ENCODE results near the gene ZBTB42. TPM values are rescaled to one million over a fixed set of nuclear protein-coding genes. Genes with fewer than 3 reads are reported as not detected.
"Not testable (repeated sequence)": the region's sequence is repeated elsewhere in the genome, so short reads cannot be mapped to it uniquely, and the experiment has no call there.

ZBTB42 gene
- total RNA-seq, 1 donor from 2014 or later = 7.0 TPM

DNA sequence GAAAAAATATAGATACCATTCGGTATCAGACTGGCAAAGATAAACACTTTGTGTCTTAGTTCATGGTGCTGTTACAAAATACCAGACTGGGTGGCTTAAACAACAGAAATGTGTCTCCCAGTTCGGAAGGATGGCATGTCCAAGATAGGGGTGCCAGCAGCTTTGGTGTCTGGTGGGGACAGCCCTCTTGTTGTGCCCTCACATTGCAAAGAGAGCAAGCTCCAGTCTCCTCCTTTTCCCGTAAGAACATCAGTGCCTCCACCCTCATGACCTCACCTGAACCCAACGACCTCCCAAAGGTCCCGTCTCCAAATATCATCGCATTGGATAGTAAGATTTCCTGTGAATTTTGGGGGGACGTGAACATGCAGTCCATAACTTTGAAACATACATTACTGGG lies 12.4 kb downstream of the ZBTB42 start:
- DNase-seq = no peak

DNA sequence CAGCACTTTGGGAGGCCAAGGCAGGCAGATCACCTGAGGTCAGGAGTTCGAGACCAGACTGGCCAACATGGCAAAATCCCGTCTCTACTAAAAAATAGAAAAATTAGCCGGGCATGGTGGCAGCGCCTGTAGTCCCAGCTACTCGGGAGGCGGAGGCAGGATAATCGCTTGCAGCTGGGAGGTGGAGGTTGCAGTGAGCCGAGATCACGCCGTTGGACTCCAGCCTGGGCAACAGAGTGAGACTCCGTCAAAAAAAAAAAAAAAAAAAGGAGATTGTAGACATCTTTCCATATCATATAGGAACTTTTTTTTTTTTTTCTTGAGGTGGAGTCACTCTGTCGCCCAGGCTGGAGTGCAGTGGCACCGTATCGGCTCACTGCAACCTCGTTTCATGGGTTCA lies 13.8 kb downstream of the ZBTB42 start:
- DNase-seq = not testable (repeated sequence)

DNA sequence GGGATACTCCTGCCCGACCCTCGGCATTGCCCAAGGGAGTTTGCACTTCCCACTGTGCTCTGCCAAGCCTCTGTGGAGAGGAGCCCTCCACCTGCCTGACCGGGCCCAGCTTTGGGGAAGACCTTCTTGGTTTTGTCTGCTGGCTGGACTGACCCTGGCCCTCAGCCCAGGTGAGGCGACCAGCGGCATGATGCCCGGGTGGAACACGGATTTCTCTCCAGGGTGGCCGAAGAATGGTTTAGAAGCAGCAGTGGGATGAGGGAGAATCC lies 15.6 kb downstream of the ZBTB42 start:
- no peak for DNase-seq

DNA sequence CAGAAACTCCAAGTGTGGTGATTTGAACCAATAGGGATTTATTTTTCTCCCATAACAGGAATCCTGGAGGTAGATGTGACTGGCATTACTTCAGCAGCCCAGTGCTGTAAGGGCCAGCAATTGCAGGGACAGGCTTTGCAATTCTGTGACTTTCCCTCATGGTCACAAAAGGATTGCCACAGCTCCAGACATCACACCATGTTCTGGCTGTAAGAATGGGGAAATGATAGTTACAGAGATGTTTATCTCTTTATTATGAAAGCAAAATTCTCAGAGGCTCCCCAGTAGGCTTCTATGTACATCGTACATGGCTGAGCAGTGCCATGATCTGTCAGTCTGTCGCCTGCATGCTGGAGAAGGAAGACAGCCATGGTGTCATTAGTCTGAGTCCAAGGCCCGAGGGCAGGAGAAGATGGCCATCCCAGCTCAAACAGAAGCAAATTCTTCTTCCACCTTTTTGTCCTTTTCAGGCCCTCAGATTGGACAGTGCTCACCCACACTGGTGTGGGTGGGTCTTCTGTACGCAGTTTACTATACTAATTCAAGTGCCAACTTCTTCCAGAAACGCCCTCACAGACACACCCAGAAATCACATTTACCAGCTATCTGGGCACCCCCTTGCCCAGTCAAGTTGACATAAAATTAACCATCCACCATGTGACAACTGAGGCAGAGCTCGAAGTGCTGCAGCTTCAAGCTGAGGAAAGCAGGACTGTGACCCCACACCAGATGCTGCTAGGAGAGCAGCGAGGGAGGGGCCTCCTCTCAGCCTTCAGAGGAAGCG lies 17.2 kb downstream of the ZBTB42 start:
- DNase-seq = no peak

DNA sequence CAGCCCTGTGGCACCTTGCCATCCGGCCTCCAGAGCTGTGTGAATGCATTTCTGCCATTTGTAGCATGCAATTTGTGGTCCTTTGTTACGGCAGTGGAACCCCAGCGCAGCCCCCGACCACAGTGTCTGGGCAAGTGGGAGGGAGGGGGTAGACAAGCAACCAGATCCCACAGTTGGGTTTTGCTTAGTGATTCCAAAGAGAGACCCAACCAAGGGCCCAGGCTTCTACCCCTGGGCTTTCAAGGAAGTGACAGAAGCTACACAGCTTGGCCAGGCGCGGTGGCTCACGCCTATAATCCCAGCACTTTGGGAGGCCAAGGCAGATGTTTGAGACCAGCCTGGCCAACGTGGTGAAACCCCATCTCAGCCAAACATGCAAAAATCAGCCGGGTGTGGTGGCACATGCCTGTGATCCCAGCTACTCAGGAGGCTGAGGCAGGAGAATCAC lies 17.8 kb downstream of the ZBTB42 start:
- no peak for DNase-seq

DNA sequence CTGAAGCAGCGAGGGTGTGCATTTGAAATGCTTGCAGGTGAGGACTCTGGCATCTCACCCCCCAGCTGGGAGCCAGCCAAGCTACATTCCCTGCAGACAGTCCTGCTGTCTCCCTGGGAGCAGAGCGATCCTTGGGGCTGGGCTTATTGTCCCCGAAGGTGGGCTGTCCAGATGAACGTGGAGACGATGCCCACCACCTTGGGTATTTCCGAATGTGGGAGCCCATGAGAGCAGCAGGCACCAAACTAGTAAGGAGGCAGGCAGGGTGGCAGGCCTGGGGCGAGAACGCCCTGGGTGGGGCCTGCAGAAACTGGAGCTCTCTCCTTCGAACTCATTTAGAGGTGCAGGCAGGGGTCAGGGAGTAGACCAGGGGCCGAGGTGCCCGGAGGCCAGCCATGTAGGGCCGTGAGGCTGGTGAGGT lies 18.5 kb downstream of the ZBTB42 start:
- no peak for DNase-seq

DNA sequence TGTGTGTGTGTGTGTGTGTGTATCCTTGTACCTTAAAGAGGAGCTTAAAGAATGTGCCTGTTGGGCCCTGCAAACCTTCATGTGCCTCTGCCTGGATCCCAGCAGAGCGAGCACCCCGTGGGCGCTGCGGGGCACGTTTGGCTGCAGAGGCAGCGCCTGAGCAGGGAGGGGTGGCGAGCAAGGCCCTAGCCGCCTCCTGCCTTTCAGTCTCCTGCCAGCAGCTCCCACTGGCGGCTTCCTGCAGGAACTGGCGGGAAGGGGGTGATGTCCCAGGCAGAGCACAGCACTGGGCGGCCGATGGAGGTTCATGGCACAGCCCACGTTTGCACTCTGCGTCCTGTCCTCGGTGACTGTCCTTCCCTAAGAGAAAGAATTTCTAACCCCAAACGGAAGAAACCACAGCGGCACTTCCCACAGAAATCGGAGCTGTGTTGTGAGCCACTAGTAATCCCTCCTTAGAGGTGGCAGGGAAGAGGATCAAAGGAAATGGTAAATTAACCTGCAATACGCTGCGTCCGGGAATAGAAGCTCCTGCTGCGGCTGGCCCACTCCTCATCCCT lies 19.8 kb downstream of the ZBTB42 start:
- DNase-seq = peak; percentile 79

DNA sequence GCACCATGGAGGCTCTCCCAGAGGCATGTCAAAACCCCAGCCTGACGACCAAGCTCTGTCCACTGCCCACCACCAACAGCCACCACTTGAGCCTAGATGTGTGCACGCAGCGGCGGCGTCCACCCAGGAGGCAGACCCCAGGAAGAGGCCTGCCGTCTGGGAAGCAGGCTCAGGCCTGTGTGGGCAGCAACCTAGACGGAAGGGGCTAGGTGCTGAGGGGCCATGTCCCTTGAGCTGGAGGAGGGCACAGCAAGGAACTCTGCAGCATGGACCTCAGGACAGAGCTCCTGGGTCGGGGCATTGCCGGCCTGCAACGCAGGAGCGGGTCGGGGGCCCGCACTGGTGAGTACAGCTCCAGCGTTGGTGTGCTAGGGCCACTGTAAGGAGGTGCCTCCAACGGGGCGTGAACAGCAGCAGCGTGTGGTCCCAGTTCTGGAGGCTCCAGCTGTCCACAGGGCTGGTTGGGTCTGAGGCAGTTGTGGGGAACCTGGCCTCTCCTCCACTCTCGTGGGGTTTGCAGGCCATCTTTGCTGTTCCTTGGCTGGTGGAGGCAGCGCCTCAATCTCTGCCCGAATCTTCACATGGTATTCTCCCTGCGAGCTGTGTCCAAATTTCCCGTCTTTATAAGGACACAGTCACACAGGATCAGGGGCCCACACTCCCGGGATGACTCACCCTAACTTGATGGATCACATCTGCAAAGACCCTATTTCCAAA lies 20.5 kb downstream of the ZBTB42 start:
- DNase-seq = no peak

DNA sequence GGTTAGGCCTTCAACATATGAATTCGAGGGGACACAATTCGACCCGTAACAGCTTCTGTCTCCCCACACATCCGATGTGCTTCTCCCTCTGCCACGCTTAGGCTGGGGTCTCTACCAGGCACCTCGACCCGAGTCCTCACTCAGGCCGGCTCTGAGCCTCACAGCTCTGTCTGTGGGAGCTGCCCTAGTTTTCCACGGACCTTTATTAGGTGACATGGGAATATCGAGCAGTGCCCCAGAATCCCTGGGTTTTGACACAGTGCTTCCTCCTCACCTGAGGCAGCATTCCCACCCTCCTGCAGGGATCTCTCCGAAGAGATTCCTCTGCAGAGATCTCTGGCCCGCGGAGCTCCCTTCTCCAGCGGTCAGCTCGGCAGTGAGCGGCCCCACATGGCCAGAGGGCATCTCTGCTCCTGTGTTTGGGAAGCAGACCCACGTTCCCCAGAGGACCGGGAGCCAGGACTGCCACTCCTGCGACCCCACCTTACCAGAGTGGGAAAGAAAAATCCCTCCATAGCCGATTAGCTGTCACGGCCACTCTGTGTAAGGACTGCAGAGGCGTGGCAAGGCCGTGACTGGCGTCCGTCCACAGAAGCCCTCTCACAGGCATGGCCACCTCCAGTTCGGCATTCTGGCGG lies 21.2 kb downstream of the ZBTB42 start:
- no peak for DNase-seq

DNA sequence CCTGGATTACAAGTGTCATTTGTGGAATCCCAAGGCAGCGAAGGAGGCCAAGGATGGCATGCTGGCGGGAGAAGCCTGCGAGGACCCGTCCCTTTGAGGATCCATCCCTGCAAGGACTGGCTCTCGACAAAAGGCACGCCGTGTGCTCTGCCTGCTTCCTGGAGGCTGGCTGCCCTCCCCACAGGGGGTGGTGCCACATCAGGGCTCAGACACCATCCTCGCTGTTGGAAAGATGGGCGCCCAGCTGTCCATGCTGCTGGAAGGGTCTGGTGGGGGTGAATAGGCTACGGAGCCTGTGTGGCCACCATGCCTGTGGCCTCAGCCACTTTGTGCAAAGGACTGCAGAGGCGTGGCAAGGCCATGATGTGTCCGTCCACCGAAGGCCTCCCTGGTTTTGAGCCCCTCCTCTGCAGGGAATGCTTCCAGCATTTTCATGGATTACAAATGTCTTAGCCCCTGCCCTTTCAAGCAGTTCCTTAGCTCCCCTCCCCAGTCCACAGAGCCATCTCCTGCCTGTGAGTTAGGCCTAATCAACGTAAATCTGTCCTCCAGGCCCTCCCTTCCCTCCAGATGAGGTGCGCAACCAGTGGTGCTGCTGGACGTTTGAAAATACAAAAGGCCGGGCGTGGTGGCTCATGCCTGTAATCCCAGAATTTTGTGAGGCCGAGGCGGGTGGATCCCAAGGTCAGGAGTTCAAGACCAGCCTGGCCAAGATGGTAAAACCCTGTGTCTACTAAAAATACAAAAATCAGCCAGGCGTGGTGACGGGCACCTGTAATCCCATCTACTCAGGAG lies 22.1 kb downstream of the ZBTB42 start:
- no peak for DNase-seq

DNA sequence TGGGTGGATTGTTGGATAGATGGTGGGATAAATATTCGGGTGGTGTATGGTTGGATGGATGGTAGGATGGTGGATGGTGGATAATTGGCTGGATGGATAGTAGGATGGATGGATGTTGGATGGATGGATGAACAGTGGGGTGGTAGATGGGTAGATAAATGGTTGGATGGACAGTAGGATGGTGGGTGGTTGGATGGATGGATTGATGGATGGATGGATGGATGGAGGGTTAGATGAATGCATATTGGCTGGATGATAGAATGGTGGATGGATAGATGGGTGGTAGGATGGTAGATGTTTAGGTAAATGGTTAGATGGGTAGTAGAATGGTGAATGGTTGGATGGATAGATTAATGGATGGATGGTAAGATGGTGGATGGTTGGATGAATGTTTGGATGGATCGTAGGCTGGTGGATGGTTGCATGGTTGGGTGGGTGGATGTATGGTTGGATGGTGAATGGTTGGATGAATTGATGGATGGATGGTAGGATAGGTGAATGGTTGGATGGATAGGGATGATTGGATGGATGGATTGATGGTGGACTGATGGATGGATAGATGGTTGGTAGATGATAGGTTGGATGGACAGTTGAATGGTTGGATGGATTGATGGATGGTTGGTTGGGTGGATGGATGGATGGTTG lies 23.6 kb downstream of the ZBTB42 start:
- no peak for DNase-seq

DNA sequence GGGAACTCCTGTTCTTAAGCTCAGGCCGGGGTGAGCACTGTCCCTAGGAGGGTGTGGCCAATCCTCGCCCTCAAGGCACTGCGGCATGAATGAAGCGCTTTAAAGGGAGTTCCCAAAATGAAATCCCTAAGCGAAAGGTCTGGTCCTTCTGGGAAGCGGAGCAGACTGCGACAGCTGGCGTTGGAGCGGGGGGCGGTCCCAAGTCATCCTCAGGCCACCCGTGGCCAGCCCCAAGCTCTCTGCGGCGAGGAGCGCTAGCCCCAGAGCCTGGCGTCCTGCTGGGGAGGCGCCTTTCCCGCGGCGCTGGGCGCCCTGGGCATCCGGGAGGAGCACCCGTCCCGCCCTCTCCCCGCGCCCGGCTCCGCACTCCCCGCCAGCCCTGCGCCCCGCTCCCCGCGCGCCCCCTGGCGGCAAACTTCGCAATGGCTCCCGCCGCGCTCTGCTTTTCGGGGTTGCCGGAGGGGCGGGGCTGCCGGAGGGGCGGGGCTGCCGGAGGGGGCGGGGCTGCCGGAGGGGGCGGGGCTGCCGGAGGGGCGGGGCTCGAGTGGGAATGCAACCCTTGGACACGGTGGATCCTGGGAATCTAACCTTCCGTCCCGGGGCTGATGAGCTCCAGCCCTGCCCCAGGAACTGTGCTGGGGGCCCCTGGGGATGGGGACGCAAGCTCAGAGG lies 25.4 kb downstream of the ZBTB42 start:
- peak; percentile 84 for DNase-seq

DNA sequence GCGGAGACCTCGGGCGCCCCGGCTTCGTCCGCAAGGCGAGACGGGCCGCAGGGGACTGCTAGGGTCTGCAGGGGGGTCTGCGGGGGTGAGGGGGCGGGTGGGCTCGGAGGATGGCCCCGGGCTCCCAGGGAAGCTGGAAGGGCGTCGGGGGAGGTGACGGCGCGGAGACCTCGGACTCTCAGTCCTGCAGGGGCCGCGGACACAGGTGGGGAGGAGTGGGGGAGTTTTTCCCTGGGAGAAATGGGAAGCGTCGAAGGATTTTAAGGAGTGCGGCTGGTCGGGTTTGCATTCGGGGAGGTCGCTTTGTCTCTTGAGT lies 25.9 kb downstream of the ZBTB42 start:
- DNase-seq = no peak

DNA sequence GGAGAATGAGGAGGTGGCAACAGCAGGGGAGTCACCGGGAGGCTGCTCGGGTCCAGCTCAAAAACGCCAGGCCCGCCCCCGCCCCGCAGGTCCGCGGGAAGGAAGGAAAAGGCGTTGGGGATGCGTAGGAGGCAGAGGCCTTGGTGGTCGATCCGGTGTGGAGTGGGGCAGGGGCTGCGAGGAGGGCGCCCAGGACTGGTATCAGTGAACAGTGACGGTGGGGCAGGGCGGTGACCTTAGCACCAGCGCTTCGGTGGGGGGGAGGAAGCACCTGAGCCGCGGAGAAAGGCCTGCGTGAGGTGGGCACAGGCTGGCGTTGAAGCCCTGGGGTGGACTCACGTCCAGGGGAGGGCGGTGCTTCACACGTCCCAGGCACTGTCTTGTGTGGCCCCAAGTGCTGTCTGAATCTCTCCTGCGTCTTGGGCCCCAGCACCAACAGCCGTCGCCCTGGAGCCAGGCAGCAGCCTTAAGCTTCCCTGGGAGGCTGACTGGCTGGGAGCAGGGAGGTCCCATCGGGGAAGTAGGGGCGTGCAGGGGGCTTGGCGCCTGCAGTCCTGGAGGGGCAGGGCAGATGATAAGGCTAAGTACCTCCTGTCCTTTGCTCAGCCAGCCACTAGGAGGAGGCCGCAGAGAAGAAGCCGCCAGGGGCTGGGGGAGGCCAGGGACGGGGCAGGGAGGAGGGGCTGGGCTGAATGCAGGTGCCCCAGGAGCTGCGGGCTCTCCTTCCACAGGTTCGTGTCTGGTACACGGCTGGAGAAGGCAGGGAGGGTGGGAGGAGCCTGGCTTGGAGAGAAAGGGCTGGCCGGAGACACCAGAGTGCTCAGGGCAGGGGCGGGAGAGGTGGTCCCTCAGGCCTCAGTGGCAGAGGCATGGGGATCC lies 26.5 kb downstream of the ZBTB42 start:
- peak; percentile 70 for DNase-seq

DNA sequence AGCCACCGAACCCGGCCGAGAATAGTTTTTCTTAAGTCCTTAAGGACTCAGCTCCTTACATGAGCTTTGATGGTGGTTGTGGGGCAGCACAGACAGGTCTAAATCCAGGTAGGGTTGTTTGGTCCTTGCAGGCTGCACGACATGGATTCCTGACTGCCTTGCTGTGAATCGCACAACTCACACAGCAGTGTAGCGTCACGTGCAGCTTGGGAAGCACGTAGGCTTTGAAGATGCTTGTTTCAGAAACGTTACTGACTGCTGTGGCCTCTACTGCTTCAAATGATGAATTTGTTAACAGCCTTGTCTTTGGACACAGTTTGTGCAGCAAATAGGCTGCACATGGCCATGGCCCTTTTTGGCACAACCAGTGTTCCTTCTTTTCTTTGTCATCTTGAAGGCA lies 29.9 kb downstream of the ZBTB42 start:
- DNase-seq = no peak

DNA sequence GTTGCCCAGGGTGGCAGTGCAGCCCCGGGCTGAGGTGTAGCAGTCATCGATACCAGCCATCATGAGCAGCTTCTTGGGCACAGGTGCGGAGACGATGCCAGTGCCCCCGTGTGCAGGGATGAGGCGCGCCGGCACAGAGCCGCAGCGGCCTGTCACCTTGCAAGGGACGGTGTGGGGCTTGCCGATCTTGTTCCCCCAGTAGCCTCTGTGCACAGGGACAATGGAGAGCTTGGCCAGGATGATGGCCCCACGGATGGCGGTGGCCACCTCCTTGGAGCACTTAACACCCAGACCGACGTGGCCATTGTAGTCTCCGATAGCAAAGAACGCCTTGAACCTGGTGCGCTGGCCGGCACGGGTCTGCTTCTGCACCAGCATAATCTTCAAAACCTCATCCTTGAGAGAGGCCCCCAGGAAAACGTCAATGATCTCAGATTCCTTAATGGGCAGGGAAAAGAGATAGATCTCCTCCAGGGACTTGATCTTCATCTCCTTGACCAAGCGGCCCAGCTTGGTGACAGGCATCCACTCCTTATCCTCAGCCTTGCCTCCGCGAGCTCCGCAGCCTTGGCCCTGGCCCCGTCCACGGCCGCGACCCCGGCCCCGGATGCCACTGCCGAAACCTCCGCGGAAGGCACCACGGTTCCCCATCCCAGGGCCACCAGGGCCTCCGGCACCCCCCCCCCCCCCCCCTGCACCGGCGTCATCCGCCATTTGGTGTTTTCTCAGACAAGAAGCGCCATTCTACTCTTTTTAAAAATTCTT lies 35.5 kb downstream of the ZBTB42 start:
- not testable (repeated sequence) for DNase-seq

DNA sequence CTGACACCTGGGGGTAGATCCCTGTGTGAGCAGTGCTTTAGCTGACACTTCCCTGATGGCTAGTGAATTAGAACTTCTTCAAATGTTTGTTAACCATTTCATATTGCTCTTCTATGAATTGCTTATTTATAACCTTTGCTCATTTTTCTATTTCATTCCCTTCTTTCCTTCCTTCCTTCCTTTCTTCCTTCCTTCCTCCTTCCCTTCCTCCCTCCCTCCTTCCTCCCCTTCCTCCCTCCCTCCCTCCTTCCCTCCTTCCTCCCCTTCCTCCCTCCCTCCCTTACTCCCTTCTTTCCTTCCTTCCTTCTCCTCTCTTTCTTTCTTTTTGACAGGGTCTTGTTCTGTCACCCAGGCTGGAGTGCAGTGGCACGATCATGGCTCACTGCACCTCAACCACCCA lies 40.8 kb downstream of the ZBTB42 start:
- DNase-seq = no peak

DNA sequence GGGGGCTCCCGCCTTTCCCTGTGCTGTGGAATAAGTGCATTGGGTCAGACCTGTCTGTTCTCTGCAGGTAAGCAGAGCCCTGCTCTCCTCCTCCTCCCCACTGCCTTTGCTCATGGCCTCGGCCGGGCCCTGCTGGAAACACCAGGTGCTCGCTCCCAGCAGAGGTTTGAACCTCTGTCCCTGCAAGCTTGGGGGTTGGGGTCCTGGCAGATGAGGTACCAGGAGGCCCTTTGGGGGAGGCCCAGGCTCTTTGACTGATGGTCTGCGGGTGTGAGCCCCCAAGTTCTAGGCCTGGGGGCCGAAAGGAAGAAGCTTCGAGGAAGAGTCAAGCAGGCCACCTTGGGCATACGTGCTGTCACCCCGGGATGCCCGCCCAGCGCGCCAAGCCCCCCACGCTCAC lies 42.1 kb downstream of the ZBTB42 start:
- DNase-seq = no peak

DNA sequence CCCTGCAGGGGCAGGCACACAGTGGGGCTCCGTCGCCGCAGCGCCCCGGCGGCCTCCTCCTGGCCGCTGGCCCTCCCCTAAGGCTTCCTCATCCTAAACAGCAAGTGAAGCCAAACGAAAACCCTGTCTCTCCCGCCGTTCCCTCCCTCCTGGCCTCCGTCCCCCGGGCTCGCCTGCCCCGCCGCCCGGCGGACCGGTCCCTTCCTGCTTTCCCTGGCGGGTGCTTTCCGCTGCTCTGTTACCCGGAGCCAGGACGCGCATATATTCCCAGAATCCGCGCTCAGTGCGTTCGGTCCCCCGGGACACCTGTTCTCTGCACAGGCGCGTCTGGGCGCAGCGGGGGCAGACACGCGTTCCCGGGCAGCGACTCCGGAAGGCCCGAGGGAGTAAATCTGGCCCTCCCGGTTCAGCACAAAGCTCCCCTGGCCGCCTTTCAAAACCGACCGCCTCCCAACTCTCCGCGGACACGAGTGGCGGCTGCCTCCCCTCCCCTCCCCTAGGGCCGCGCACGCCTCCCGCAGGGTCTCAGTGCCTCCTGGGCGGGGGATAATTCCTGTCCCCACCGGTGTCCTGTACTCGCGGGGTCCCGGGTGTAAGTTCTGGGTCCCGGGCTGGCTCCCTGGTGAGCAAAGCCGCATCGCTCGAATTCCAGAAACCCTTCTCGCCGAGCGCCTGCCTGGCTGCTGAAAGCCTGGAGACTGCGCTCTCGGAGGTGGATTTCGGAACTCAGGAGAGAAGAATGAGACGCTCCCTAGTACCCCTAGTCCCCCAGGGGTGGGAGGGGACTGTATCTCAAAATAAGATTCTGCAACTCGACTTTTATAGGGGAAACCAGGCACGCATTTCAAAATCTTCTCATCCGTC lies 42.8 kb downstream of the ZBTB42 start:
- no peak for DNase-seq

Measured in dermis blood vessel endothelial cell (primary cell).